ENCODE data around the gene LBH.

LBH gene

DNA sequence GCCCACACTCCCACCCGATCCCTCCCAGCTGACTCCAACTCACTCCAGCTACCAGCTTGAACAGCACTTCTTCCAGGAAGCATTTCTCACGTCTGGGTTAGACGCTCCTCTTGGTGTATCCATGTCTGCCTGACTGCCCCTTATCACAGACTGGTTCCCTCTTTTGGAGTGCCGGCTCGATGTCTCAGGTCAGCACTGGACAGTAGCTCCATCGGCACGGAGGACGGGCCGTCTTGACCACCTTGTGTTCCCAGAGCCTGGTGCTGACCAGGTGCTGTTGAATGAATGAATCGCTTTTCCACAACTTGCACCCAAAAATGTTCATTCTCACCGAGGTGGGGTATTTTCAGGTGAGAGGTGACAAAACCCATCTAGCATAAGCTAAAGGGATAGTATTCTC lies 71.8 kb downstream of the LBH start:
- no peaks in the 10 kb centered on the region for H3K27me3 ChIP-seq (replicated peaks)
- TF ChIP-seq, protein P1, sequence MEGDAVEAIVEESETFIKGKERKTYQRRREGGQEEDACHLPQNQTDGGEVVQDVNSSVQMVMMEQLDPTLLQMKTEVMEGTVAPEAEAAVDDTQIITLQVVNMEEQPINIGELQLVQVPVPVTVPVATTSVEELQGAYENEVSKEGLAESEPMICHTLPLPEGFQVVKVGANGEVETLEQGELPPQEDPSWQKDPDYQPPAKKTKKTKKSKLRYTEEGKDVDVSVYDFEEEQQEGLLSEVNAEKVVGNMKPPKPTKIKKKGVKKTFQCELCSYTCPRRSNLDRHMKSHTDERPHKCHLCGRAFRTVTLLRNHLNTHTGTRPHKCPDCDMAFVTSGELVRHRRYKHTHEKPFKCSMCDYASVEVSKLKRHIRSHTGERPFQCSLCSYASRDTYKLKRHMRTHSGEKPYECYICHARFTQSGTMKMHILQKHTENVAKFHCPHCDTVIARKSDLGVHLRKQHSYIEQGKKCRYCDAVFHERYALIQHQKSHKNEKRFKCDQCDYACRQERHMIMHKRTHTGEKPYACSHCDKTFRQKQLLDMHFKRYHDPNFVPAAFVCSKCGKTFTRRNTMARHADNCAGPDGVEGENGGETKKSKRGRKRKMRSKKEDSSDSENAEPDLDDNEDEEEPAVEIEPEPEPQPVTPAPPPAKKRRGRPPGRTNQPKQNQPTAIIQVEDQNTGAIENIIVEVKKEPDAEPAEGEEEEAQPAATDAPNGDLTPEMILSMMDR (IDR thresholded peaks at IDR 0.05; ENCODE audit: low read depth, low read length, missing control alignments): no peak
- H3K4me3 ChIP-seq (ENCODE audit: low read depth, low read length): no peak overlapping the region
- in situ Hi-C loops (cut with HindIII; ENCODE audit: low pct_ligation_motif_present, low sequenced_read_pairs): no loop called here
- H3K36me3 ChIP-seq (replicated peaks): no peaks in the 10 kb centered on the region
- H3K27ac ChIP-seq: no peak overlapping the region
- DNase-seq: no peak

- H3K27ac ChIP-seq: no peak overlapping the region
- no peak overlapping the region for H3K4me3 ChIP-seq (ENCODE audit: low read depth, low read length)
- no peaks in the 10 kb centered on the region for H3K27me3 ChIP-seq (replicated peaks)
- TF ChIP-seq, protein P1 (IDR thresholded peaks at IDR 0.05; ENCODE audit: low read depth, low read length, missing control alignments): no peak
- in situ Hi-C loops (cut with HindIII; ENCODE audit: low pct_ligation_motif_present, low sequenced_read_pairs): no loop called here
- DNase-seq: peak; percentile 41
- H3K36me3 ChIP-seq (replicated peaks): no peaks in the 10 kb centered on the region
Measured at GRCh38 chr2:30305235-30305634, 73.9 kb downstream of the LBH start.

DNA sequence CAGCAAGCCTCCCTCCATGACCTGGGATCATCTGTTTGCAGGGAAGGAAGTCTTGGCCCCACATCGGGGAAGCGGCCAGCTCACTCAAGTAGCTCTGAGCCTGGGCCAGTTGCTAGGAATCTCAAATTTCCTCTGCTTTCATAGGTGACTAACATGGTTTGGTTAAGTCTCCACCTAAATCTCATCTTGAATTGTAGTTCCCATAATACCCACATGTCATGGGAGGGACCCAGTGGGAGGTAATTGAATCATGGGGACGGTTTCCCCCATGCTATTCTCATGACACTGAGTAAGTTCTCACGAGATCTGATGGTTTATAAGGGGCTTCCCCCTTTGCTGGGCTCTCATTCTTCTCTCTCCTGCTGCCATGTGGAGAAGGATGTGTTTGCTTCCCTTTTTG lies 75.2 kb downstream of the LBH start:
- no peaks in the 10 kb centered on the region for H3K27me3 ChIP-seq (replicated peaks)
- no peak overlapping the region for H3K27ac ChIP-seq
- in situ Hi-C loops (cut with HindIII; ENCODE audit: low pct_ligation_motif_present, low sequenced_read_pairs): no loop called here
- H3K36me3 ChIP-seq (replicated peaks): no peaks in the 10 kb centered on the region
- H3K4me3 ChIP-seq (ENCODE audit: low read depth, low read length): no peak overlapping the region
- peak; percentile 29 for DNase-seq
- TF ChIP-seq, protein P1 (IDR thresholded peaks at IDR 0.05; ENCODE audit: low read depth, low read length, missing control alignments): no peak

GRCh38 chr2:30308280-30308679 lies 76.9 kb downstream of the LBH start:
- in situ Hi-C loops (cut with HindIII; ENCODE audit: low pct_ligation_motif_present, low sequenced_read_pairs): no loop called here

More at GRCh38 chr2:30308280-30308679, 76.9 kb downstream of the LBH start:
- Histone ChIP-seq H3K27me3 (replicated peaks) (no peaks in the 10 kb centered on the region), H3K27ac (no peak overlapping the region), H3K36me3 (replicated peaks) (no peaks in the 10 kb centered on the region), H3K4me3 (ENCODE audit: low read depth, low read length) (no peak overlapping the region)
- TF ChIP-seq, protein P1 (IDR thresholded peaks at IDR 0.05; ENCODE audit: low read depth, low read length, missing control alignments): no peak
- no peak for DNase-seq

All from brain microvascular endothelial cell (primary cell).